ENCODE data around the gene SORBS1.

DNA sequence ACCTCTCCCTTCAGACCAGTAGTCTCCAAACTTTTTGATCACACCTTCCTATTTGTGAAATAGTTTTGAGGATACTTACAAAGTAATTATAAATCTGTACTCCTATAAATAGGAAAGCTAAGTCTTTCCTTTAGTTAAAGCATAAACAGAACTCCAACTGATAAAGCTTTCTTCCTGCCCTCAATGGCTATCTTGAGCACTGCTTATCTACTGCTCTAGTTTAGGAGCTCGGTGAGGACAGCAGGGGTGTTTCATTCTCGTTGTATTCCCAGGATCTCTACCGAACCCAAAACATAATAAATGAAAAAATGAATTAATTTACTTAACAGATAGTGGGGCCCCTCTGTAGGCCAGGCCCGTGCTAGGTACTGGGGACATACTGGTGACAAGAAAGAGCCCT is 17.7 kb downstream of the SORBS1 start:
- TF ChIP-seq TEAD4 (IDR thresholded peaks at IDR 0.05; ENCODE audit: low read length), result no peak; the same call in 1 of the 2 replicates
- TF ChIP-seq TEAD4 (CRISPR knock-in tag; IDR thresholded peaks at IDR 0.05; ENCODE audit: borderline replicate concordance), result no peak
- no peak for TF ChIP-seq FOXP1 (CRISPR knock-in tag; IDR thresholded peaks at IDR 0.05)
- TF ChIP-seq, protein P1, sequence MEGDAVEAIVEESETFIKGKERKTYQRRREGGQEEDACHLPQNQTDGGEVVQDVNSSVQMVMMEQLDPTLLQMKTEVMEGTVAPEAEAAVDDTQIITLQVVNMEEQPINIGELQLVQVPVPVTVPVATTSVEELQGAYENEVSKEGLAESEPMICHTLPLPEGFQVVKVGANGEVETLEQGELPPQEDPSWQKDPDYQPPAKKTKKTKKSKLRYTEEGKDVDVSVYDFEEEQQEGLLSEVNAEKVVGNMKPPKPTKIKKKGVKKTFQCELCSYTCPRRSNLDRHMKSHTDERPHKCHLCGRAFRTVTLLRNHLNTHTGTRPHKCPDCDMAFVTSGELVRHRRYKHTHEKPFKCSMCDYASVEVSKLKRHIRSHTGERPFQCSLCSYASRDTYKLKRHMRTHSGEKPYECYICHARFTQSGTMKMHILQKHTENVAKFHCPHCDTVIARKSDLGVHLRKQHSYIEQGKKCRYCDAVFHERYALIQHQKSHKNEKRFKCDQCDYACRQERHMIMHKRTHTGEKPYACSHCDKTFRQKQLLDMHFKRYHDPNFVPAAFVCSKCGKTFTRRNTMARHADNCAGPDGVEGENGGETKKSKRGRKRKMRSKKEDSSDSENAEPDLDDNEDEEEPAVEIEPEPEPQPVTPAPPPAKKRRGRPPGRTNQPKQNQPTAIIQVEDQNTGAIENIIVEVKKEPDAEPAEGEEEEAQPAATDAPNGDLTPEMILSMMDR (IDR thresholded peaks at IDR 0.05 in 2 of 3, conservative IDR thresholded peaks at IDR 0.05 in 1 of 3; ENCODE audit: insufficient read depth in 2 of 3, low read depth in 1 of 3, low read length in 3 of 3), result no peak
- no peak for TF ChIP-seq JUND (IDR thresholded peaks at IDR 0.05; ENCODE audit: borderline replicate concordance, low read depth, low read length)
- no peak for TF ChIP-seq JUND (tag; IDR thresholded peaks at IDR 0.05; ENCODE audit: borderline replicate concordance, low read depth, low read length)
- TF ChIP-seq, protein P2, sequence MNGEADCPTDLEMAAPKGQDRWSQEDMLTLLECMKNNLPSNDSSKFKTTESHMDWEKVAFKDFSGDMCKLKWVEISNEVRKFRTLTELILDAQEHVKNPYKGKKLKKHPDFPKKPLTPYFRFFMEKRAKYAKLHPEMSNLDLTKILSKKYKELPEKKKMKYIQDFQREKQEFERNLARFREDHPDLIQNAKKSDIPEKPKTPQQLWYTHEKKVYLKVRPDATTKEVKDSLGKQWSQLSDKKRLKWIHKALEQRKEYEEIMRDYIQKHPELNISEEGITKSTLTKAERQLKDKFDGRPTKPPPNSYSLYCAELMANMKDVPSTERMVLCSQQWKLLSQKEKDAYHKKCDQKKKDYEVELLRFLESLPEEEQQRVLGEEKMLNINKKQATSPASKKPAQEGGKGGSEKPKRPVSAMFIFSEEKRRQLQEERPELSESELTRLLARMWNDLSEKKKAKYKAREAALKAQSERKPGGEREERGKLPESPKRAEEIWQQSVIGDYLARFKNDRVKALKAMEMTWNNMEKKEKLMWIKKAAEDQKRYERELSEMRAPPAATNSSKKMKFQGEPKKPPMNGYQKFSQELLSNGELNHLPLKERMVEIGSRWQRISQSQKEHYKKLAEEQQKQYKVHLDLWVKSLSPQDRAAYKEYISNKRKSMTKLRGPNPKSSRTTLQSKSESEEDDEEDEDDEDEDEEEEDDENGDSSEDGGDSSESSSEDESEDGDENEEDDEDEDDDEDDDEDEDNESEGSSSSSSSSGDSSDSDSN (IDR thresholded peaks at IDR 0.05; ENCODE audit: borderline replicate concordance in 1 of 2, low read depth in 2 of 2, low read length in 2 of 2), result no peak
- no peak for TF ChIP-seq E2F3 (CRISPR knock-in tag; IDR thresholded peaks at IDR 0.05)
- TF ChIP-seq ZFP30 (CRISPR knock-in tag; IDR thresholded peaks at IDR 0.05; ENCODE audit: borderline replicate concordance), result no peak
- TF ChIP-seq FOXM1 (IDR thresholded peaks at IDR 0.05; ENCODE audit: low read depth), result no peak
- no peak for TF ChIP-seq FOXM1 (CRISPR knock-in tag; IDR thresholded peaks at IDR 0.05; ENCODE audit: low read depth)
- no peak for TF ChIP-seq POLR2A (conservative IDR thresholded peaks at IDR 0.05)
- TF ChIP-seq CBFB (CRISPR knock-in tag; IDR thresholded peaks at IDR 0.05), result no peak
- TF ChIP-seq, protein P3, sequence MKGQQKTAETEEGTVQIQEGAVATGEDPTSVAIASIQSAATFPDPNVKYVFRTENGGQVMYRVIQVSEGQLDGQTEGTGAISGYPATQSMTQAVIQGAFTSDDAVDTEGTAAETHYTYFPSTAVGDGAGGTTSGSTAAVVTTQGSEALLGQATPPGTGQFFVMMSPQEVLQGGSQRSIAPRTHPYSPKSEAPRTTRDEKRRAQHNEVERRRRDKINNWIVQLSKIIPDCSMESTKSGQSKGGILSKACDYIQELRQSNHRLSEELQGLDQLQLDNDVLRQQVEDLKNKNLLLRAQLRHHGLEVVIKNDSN (CRISPR knock-in tag; IDR thresholded peaks at IDR 0.05), result no peak
- TF ChIP-seq RFX5 (IDR thresholded peaks at IDR 0.05; ENCODE audit: low read depth, low read length), result no peak
- no peak for TF ChIP-seq YY1 (IDR thresholded peaks at IDR 0.05; ENCODE audit: borderline replicate concordance in 1 of 3, control insufficient read depth in 1 of 3, extremely low read depth in 1 of 3, insufficient read depth in 3 of 3, insufficient read length in 1 of 3, insufficient replicate concordance in 2 of 3, low read depth in 1 of 3, low read length in 2 of 3)
- no peak for TF ChIP-seq PYGO2 (tag; IDR thresholded peaks at IDR 0.05)
